ENCODE results near the gene PRDM1.

GRCh38 chr6:106136845-106137244, 50.7 kb downstream of the PRDM1 start:
- TF ChIP-seq POLR2A (IDR thresholded peaks at IDR 0.05; ENCODE audit: low read depth, low read length): no peak
- TF ChIP-seq TAF1 (IDR thresholded peaks at IDR 0.05; ENCODE audit: borderline replicate concordance, low read depth, low read length): no peak
- TF ChIP-seq POLR2AphosphoS5 (IDR thresholded peaks at IDR 0.05; ENCODE audit: low read depth, low read length): no peak

All from GM12892 (cell line).